Retina (tissue), 1 donor: Measurements from ENCODE around the gene MAP4K2.

Source experiments
- DNase-seq: peaks from one replicate; pipeline ENCODE4 v3.0.0-alpha.2; 2016

The MAP4K2 gene

GRCh38 chr11:64736654-64737053, 66.4 kb downstream of the MAP4K2 start:
- no peak for DNase-seq

GRCh38 chr11:64735725-64736259, 67.2 kb downstream of the MAP4K2 start:
- DNase-seq, result no peak
